Transverse colon (tissue), 3 donors: Measurements from ENCODE around the gene SLC25A14.

Experiments used
- CTCF ChIP-seq, 5 experiments: fragments of 200-600 bp in 3 of 5; fragments of 450-650 bp in 2 of 5; sonication (generic) in 3 of 5; IDR thresholded peaks; 1 replicate in 2 of 5; 2 replicates in 3 of 5; pipeline ENCODE4 v1.5.1; 2016 to 2017; ENCODE audit warnings: antibody characterized with exemption in 5 of 5, inconsistent platforms in 3 of 5, mild to moderate bottlenecking in 2 of 5, moderate library complexity in 1 of 5
- EP300 ChIP-seq: sonication (generic); formaldehyde crosslinking; IDR thresholded peaks from one replicate; pipeline ENCODE4 v1.6.1; 2017; ENCODE audit warnings: antibody characterized with exemption, low read depth
- POLR2A ChIP-seq: fragments of 450-650 bp; IDR thresholded peaks from one replicate; pipeline ENCODE4 v1.6.1; 2016; ENCODE audit warnings: antibody characterized with exemption, mild to moderate bottlenecking, moderate library complexity

DNA sequence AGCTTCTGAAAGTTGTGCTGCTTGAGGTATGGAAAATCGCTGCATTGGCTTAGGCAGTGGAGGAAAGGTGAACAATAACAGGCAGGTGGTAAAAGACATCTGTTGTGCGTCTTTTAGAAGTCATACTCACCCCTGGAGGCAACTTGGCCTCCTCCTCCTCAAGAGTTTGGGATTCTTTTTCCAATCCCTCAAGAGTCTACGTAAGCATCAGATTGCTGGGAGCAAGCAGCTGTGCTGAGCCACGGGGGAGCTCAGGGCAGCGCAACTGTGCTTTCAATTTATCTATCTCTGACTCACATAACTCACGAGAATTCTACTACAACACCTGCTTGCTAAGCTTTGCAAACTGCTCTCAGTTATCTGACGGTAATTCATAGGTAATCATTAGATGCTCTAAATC, 55.6 kb downstream of the SLC25A14 start:
- TF ChIP-seq CTCF (IDR thresholded peaks at IDR 0.05): no peak
- TF ChIP-seq EP300: no peak
- TF ChIP-seq POLR2A: no peak
